ENCODE data around the gene RSPO4.

RSPO4 gene

DNA sequence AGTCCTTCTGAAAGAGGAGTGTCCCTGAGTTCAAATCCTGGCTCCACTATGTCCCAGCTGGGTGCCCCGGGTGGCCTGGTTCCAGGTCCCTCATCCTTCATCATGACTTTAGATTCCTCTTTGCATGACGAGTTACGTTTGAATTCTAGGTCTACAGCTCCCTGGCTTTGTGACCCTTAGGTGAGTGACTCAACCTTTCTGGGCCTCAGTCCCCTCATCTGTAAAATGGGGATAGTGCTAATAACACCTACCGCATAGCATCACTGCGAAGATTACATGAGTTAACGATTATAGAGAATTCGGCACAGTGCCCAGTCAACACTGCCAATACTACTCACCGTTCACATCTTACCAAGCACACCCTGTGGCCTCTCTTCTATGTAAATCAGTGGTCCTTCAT, 39.4 kb downstream of the RSPO4 start:
- H3K36me3 ChIP-seq (ENCODE audit: insufficient read depth, low read length): no peaks in the 10 kb centered on the region
- no peak overlapping the region for H2AFZ ChIP-seq (ENCODE audit: low read depth, low read length)

DNA sequence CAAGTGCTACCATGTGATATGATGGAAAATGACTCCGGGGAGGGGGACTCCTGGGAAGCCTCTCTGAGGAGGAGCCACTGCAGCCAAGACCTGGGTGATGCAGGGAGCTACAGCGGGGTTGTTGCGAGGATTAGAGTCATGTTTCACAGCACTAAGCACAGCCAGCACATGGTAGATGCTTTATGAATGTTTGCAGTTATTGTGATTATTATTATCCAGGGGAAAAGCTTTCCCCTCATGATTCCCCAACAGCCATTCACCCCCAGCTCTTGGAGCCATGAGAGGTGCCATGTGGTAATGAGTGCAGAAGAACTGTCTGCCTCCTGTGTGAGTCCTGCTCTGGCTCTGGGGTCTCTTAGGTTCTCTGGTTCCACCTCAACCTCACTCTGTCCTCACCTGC, 39.9 kb downstream of the RSPO4 start:
- no peaks in the 10 kb centered on the region for H3K79me2 ChIP-seq (ENCODE audit: insufficient read depth, low read length)
- no peak overlapping the region for H3K9ac ChIP-seq (ENCODE audit: low read depth, low read length)
- no peak overlapping the region for H3K4me2 ChIP-seq (ENCODE audit: insufficient read depth, low read length)
- ATAC-seq (ENCODE audit: insufficient read depth, low read depth) (no peak), DNase-seq (no peak)
- no peaks in the 10 kb centered on the region for H3K4me1 ChIP-seq (ENCODE audit: insufficient read depth, low read length)
- peaks cover 5% of the 10 kb centered on the region for H3K27me3 ChIP-seq (ENCODE audit: insufficient read depth, low read length, poor library complexity)
- no peak overlapping the region for H2AFZ ChIP-seq (ENCODE audit: low read depth, low read length)
- H3K36me3 ChIP-seq (ENCODE audit: insufficient read depth, low read length): no peaks in the 10 kb centered on the region
- TF ChIP-seq EZH2 (IDR thresholded peaks at IDR 0.05; ENCODE audit: borderline replicate concordance, low read depth, low read length, severe bottlenecking): no peak
- TF ChIP-seq, protein P1, sequence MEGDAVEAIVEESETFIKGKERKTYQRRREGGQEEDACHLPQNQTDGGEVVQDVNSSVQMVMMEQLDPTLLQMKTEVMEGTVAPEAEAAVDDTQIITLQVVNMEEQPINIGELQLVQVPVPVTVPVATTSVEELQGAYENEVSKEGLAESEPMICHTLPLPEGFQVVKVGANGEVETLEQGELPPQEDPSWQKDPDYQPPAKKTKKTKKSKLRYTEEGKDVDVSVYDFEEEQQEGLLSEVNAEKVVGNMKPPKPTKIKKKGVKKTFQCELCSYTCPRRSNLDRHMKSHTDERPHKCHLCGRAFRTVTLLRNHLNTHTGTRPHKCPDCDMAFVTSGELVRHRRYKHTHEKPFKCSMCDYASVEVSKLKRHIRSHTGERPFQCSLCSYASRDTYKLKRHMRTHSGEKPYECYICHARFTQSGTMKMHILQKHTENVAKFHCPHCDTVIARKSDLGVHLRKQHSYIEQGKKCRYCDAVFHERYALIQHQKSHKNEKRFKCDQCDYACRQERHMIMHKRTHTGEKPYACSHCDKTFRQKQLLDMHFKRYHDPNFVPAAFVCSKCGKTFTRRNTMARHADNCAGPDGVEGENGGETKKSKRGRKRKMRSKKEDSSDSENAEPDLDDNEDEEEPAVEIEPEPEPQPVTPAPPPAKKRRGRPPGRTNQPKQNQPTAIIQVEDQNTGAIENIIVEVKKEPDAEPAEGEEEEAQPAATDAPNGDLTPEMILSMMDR (IDR thresholded peaks at IDR 0.05; ENCODE audit: borderline replicate concordance, extremely low read depth, low read length, poor library complexity, severe bottlenecking): no peak
- no peak overlapping the region for H3K27ac ChIP-seq (ENCODE audit: low read length)
- no peaks in the 10 kb centered on the region for H3K9me3 ChIP-seq (ENCODE audit: insufficient read depth, low read length, severe bottlenecking)
- no peak overlapping the region for H3K4me3 ChIP-seq (ENCODE audit: low read depth in 1 of 2, low read length in 2 of 2)
- H4K20me1 ChIP-seq (ENCODE audit: insufficient read depth, low read length): no peaks in the 10 kb centered on the region

More for the DNA sequence above, 39.4 kb downstream of the RSPO4 start:
- ATAC-seq (ENCODE audit: insufficient read depth, low read depth): no peak
- H3K4me1 ChIP-seq (ENCODE audit: insufficient read depth, low read length): no peaks in the 10 kb centered on the region
- H3K4me2 ChIP-seq (ENCODE audit: insufficient read depth, low read length): no peak overlapping the region
- no peaks in the 10 kb centered on the region for H4K20me1 ChIP-seq (ENCODE audit: insufficient read depth, low read length)
- H3K4me3 ChIP-seq (ENCODE audit: low read depth in 1 of 2, low read length in 2 of 2): no peak overlapping the region
- no peak overlapping the region for H3K27ac ChIP-seq (ENCODE audit: low read length)
- no peak for TF ChIP-seq EZH2 (IDR thresholded peaks at IDR 0.05; ENCODE audit: borderline replicate concordance, low read depth, low read length, severe bottlenecking)
- TF ChIP-seq, protein P1 (IDR thresholded peaks at IDR 0.05; ENCODE audit: borderline replicate concordance, extremely low read depth, low read length, poor library complexity, severe bottlenecking): no peak
- H3K27me3 ChIP-seq (ENCODE audit: insufficient read depth, low read length, poor library complexity): peaks cover 5% of the 10 kb centered on the region
- no peak overlapping the region for H3K9ac ChIP-seq (ENCODE audit: low read depth, low read length)
- no peak for DNase-seq
- H3K79me2 ChIP-seq (ENCODE audit: insufficient read depth, low read length): no peaks in the 10 kb centered on the region
- H3K9me3 ChIP-seq (ENCODE audit: insufficient read depth, low read length, severe bottlenecking): no peaks in the 10 kb centered on the region

GRCh38 chr20:961768-962167, 40.3 kb downstream of the RSPO4 start:
- no peak overlapping the region for H3K9ac ChIP-seq (ENCODE audit: low read depth, low read length)
- H2AFZ ChIP-seq (ENCODE audit: low read depth, low read length): no peak overlapping the region
- TF ChIP-seq EZH2 (IDR thresholded peaks at IDR 0.05; ENCODE audit: borderline replicate concordance, low read depth, low read length, severe bottlenecking): no peak
- TF ChIP-seq, protein P1 (IDR thresholded peaks at IDR 0.05; ENCODE audit: borderline replicate concordance, extremely low read depth, low read length, poor library complexity, severe bottlenecking): no peak
- ATAC-seq (ENCODE audit: insufficient read depth, low read depth) (no peak), DNase-seq (no peak)
- no peaks in the 10 kb centered on the region for H3K4me1 ChIP-seq (ENCODE audit: insufficient read depth, low read length)
- H4K20me1 ChIP-seq (ENCODE audit: insufficient read depth, low read length): no peaks in the 10 kb centered on the region
- no peak overlapping the region for H3K27ac ChIP-seq (ENCODE audit: low read length)
- H3K9me3 ChIP-seq (ENCODE audit: insufficient read depth, low read length, severe bottlenecking): no peaks in the 10 kb centered on the region
- peaks cover 5% of the 10 kb centered on the region for H3K27me3 ChIP-seq (ENCODE audit: insufficient read depth, low read length, poor library complexity)
- no peaks in the 10 kb centered on the region for H3K79me2 ChIP-seq (ENCODE audit: insufficient read depth, low read length)
- no peaks in the 10 kb centered on the region for H3K36me3 ChIP-seq (ENCODE audit: insufficient read depth, low read length)
- no peak overlapping the region for H3K4me3 ChIP-seq (ENCODE audit: low read depth in 1 of 2, low read length in 2 of 2)
- no peak overlapping the region for H3K4me2 ChIP-seq (ENCODE audit: insufficient read depth, low read length)

Measured in DND-41 (cell line).